Duodenal mucosa (tissue), 2 donors: ENCODE data around the gene ZNF664.

Experiments
- H3K27ac ChIP-seq: one replicate; pipeline ENCODE4 v1.7.0; 2013; ENCODE audit warnings: low read depth, low read length
- H3K27me3 ChIP-seq, 2 donors: one replicate each; pipeline ENCODE4 v1.7.0; 2013; ENCODE audit warnings: low read length in 2 of 2, control low read depth in 1 of 2; ENCODE audit not compliant: insufficient read depth in 2 of 2, control insufficient read depth in 1 of 2
- H3K36me3 ChIP-seq, 2 donors: one replicate each; pipeline ENCODE4 v1.7.0; 2013; ENCODE audit warnings: low read length in 2 of 2, control low read depth in 1 of 2; ENCODE audit not compliant: insufficient read depth in 2 of 2, control insufficient read depth in 1 of 2
- H3K4me1 ChIP-seq, 2 donors: one replicate each; pipeline ENCODE4 v1.7.0; 2013; ENCODE audit warnings: low read length in 2 of 2, control low read depth in 1 of 2; ENCODE audit not compliant: insufficient read depth in 2 of 2, control insufficient read depth in 1 of 2
- H3K4me3 ChIP-seq, 2 donors: one replicate each; pipeline ENCODE4 v1.7.0; 2013; ENCODE audit warnings: low read length in 2 of 2, low read depth in 1 of 2
- H3K9ac ChIP-seq, 2 donors: one replicate each; pipeline ENCODE4 v1.7.0; 2013; ENCODE audit warnings: low read length in 2 of 2, low read depth in 1 of 2
- H3K9me3 ChIP-seq, 2 donors: one replicate each; pipeline ENCODE4 v1.7.0; 2013; ENCODE audit warnings: low read length in 2 of 2, control low read depth in 1 of 2; ENCODE audit not compliant: control insufficient read depth in 1 of 2

ZNF664 gene

GRCh38 chr12:123971449-123971769 lies 1.6 kb upstream of the ZNF664 start:
- peak overlapping the region; percentile 81 to 85 for H3K9ac ChIP-seq
- H3K4me1 ChIP-seq: peaks cover 7% of the 10 kb centered on the region in 2 donors

GRCh38 chr12:123971770-123972456 lies 1.1 kb upstream of the ZNF664 start:
- H3K27ac ChIP-seq: peak overlapping the region; percentile 84
- peaks cover 7% of the 10 kb centered on the region in 2 donors for H3K4me1 ChIP-seq
- no peaks in the 10 kb centered on the region for H3K27me3 ChIP-seq
- H3K9me3 ChIP-seq: no peaks in the 10 kb centered on the region
- H3K9ac ChIP-seq: peak overlapping the region; percentile 81 to 85
- H3K36me3 ChIP-seq: peaks cover 0 to 4% of the 10 kb centered on the region in 2 donors
- H3K4me3 ChIP-seq: peak overlapping the region; percentile 84 to 89

More at GRCh38 chr12:123971449-123971769, 1.6 kb upstream of the ZNF664 start:
- Histone ChIP-seq H3K9me3 (no peaks in the 10 kb centered on the region), H3K27ac (no peak overlapping the region), H3K4me3 (peak overlapping the region; percentile 84 to 89), H3K27me3 (no peaks in the 10 kb centered on the region), H3K36me3 (peaks cover 0 to 3% of the 10 kb centered on the region in 2 donors)

- Histone ChIP-seq H3K4me1 (peaks cover 7% of the 10 kb centered on the region in 2 donors), H3K9ac (peak overlapping the region; percentile 50 to 59), H3K4me3 (peak overlapping the region; percentile 63 to 75), H3K27ac (peak overlapping the region; percentile 54), H3K36me3 (peaks cover 6 to 10% of the 10 kb centered on the region in 2 donors), H3K27me3 (no peaks in the 10 kb centered on the region), H3K9me3 (no peaks in the 10 kb centered on the region)
These were observed 732 bp downstream of the ZNF664 start for GRCh38 chr12:123973552-123974341.

GRCh38 chr12:123976227-123976826 lies 3.3 kb downstream of the ZNF664 start:
- Histone ChIP-seq H3K9ac (no peak overlapping the region), H3K4me3 (no peak overlapping the region), H3K27ac (no peak overlapping the region), H3K4me1 (peaks cover 7% of the 10 kb centered on the region in 2 donors), H3K27me3 (no peaks in the 10 kb centered on the region), H3K9me3 (no peaks in the 10 kb centered on the region), H3K36me3 (peaks cover 6 to 14% of the 10 kb centered on the region in 2 donors)

- no peak overlapping the region for H3K4me3 ChIP-seq
- H3K4me1 ChIP-seq: peaks cover 5% of the 10 kb centered on the region in 2 donors
- no peaks in the 10 kb centered on the region for H3K27me3 ChIP-seq
- no peak overlapping the region for H3K27ac ChIP-seq
- H3K9ac ChIP-seq: no peak overlapping the region
- peaks cover 11 to 20% of the 10 kb centered on the region in 2 donors for H3K36me3 ChIP-seq
- H3K9me3 ChIP-seq: no peaks in the 10 kb centered on the region
These were observed 6.6 kb downstream of the ZNF664 start for GRCh38 chr12:123979566-123979965.

GRCh38 chr12:123982269-123982668 lies 9.3 kb downstream of the ZNF664 start:
- Histone ChIP-seq H3K9me3 (no peaks in the 10 kb centered on the region), H3K36me3 (peaks cover 11 to 15% of the 10 kb centered on the region in 2 donors), H3K4me3 (no peak overlapping the region), H3K27ac (no peak overlapping the region), H3K4me1 (peaks cover 8 to 15% of the 10 kb centered on the region in 2 donors), H3K27me3 (no peaks in the 10 kb centered on the region), H3K9ac (no peak overlapping the region)

- no peaks in the 10 kb centered on the region for H3K27me3 ChIP-seq
- H3K4me3 ChIP-seq: no peak overlapping the region
- H3K36me3 ChIP-seq: peaks cover 6 to 18% of the 10 kb centered on the region in 2 donors
- no peak overlapping the region for H3K27ac ChIP-seq
- no peaks in the 10 kb centered on the region for H3K9me3 ChIP-seq
- H3K9ac ChIP-seq: no peak overlapping the region
- peaks cover 11 to 17% of the 10 kb centered on the region in 2 donors for H3K4me1 ChIP-seq
These were observed 10.9 kb downstream of the ZNF664 start for GRCh38 chr12:123983822-123984485.

GRCh38 chr12:123984903-123985302 lies 11.9 kb downstream of the ZNF664 start:
- Histone ChIP-seq H3K27me3 (no peaks in the 10 kb centered on the region), H3K4me3 (no peak overlapping the region), H3K9me3 (no peaks in the 10 kb centered on the region), H3K4me1 (peaks cover 16 to 27% of the 10 kb centered on the region in 2 donors), H3K9ac (no peak overlapping the region), H3K36me3 (peaks cover 6 to 25% of the 10 kb centered on the region in 2 donors), H3K27ac (no peak overlapping the region)

GRCh38 chr12:123986374-123986965 lies 13.5 kb downstream of the ZNF664 start:
- Histone ChIP-seq H3K9ac (no peak overlapping the region), H3K27ac (no peak overlapping the region), H3K4me1 (peaks cover 31 to 41% of the 10 kb centered on the region in 2 donors), H3K4me3 (no peak overlapping the region), H3K27me3 (no peaks in the 10 kb centered on the region), H3K36me3 (peaks cover 6 to 23% of the 10 kb centered on the region in 2 donors), H3K9me3 (no peaks in the 10 kb centered on the region)
